CD14-positive monocyte (primary cell): ENCODE measurements around the gene TENM3. TPM values are rescaled to one million over a fixed set of nuclear protein-coding genes. Genes with fewer than 3 reads are reported as not detected.

Experiments used
- DNase-seq, 3 donors: peaks; one replicate each; pipeline ENCODE4 v3.0.0-alpha.2; 2011 to 2022
- H2AFZ ChIP-seq: 2 replicates; pipeline ENCODE4 v1.6.0; 2012; ENCODE audit warnings: mild to moderate bottlenecking, low read depth, low read length, inconsistent platforms; ENCODE audit not compliant: insufficient read depth, poor library complexity, severe bottlenecking
- H3K27ac ChIP-seq, 2 donors: 1 replicate in 1 of 2; 2 replicates in 1 of 2; pipeline ENCODE4 v1.5.1; 2012 to 2013; ENCODE audit warnings: low read length in 2 of 2, control low read depth in 1 of 2, inconsistent platforms in 1 of 2, low read depth in 1 of 2, mild to moderate bottlenecking in 1 of 2
- H3K27me3 ChIP-seq, 2 donors: one replicate each; pipeline versions ENCODE4 v1.6.0 to v1.6.1; 2011 to 2013; ENCODE audit warnings: low read length in 2 of 2; ENCODE audit not compliant: control insufficient read depth in 2 of 2, insufficient read depth in 2 of 2
- H3K36me3 ChIP-seq, 2 donors: replicated peaks in 1 of 2; 1 replicate in 1 of 2; 2 replicates in 1 of 2; pipeline versions ENCODE4 v1.5.1 to v1.6.1; 2012 to 2013; ENCODE audit warnings: low read length in 2 of 2, control low read depth in 1 of 2, inconsistent platforms in 1 of 2, mild to moderate bottlenecking in 1 of 2; ENCODE audit not compliant: insufficient read depth in 2 of 2, control insufficient read depth in 1 of 2
- H3K4me1 ChIP-seq, 2 donors: 1 replicate in 1 of 2; 2 replicates in 1 of 2; pipeline versions ENCODE4 v1.5.1 to v1.6.1; 2012 to 2013; ENCODE audit warnings: low read length in 2 of 2, control low read depth in 1 of 2, inconsistent platforms in 1 of 2, mild to moderate bottlenecking in 1 of 2, moderate library complexity in 1 of 2; ENCODE audit not compliant: insufficient read depth in 2 of 2, control insufficient read depth in 1 of 2
- H3K4me2 ChIP-seq: replicated peaks from 2 replicates; pipeline ENCODE3; 2012; ENCODE audit warnings: low read length, moderate library complexity, mild to moderate bottlenecking; ENCODE audit not compliant: poor library complexity, severe bottlenecking; ENCODE audit errors: extremely low read depth
- H3K4me3 ChIP-seq, 3 experiments: fragments of 200-600 bp in 1 of 3; sonication (generic) in 1 of 3; replicated peaks in 1 of 3; 1 replicate in 2 of 3; 2 replicates in 1 of 3; pipeline ENCODE4 v1.5.1; 2011 to 2013; ENCODE audit warnings: low read length in 3 of 3, mild to moderate bottlenecking in 3 of 3, control low read depth in 2 of 3, low read depth in 2 of 3, inconsistent platforms in 1 of 3, moderate library complexity in 1 of 3
- H3K79me2 ChIP-seq: 2 replicates; pipeline ENCODE4 v1.6.0; 2012; ENCODE audit warnings: mild to moderate bottlenecking, control low read depth, inconsistent platforms, low read length, moderate library complexity; ENCODE audit not compliant: insufficient read depth
- H3K9ac ChIP-seq: 2 replicates; pipeline ENCODE4 v1.6.0; 2017; ENCODE audit warnings: low read length, mild to moderate bottlenecking; ENCODE audit not compliant: insufficient read depth, poor library complexity, severe bottlenecking
- H3K9me3 ChIP-seq, 2 donors: replicated peaks in 1 of 2; 1 replicate in 1 of 2; 2 replicates in 1 of 2; pipeline versions ENCODE4 v1.5.1 to v1.6.1; 2012 to 2013; ENCODE audit warnings: low read length in 2 of 2, control low read depth in 1 of 2; ENCODE audit not compliant: control insufficient read depth in 1 of 2, insufficient read depth in 1 of 2
- H4K20me1 ChIP-seq: 2 replicates; pipeline ENCODE4 v1.6.0; 2012; ENCODE audit warnings: mild to moderate bottlenecking, low read length, control low read depth, moderate library complexity; ENCODE audit not compliant: insufficient read depth
- H3K27ac Mint-ChIP-seq, 7 donors: one replicate each; pipeline ENCODE4 v1.8.0; 2020; ENCODE audit warnings: mild to moderate bottlenecking in 7 of 7, mixed read lengths in 7 of 7, moderate library complexity in 6 of 7, inconsistent platforms in 2 of 7
- H3K27me3 Mint-ChIP-seq, 3 donors: one replicate each; pipeline ENCODE4 v1.8.0; 2021 to 2022; ENCODE audit warnings: low read depth in 3 of 3, mild to moderate bottlenecking in 3 of 3, mixed read lengths in 3 of 3, moderate library complexity in 3 of 3, inconsistent platforms in 1 of 3
- H3K36me3 Mint-ChIP-seq, 2 donors: one replicate each; pipeline ENCODE4 v1.8.0; 2020; ENCODE audit warnings: mixed read lengths in 2 of 2, inconsistent platforms in 1 of 2, mild to moderate bottlenecking in 1 of 2
- H3K4me1 Mint-ChIP-seq: one replicate; pipeline ENCODE4 v1.8.0; 2020; ENCODE audit warnings: mild to moderate bottlenecking, mixed read lengths
- H3K4me3 Mint-ChIP-seq, 2 donors: one replicate each; pipeline ENCODE4 v1.8.0; 2020; ENCODE audit warnings: mild to moderate bottlenecking in 2 of 2, mixed read lengths in 2 of 2, moderate library complexity in 1 of 2
- H3K9me3 Mint-ChIP-seq, 7 donors: one replicate each; pipeline ENCODE4 v1.8.0; 2020 to 2022; ENCODE audit warnings: mixed read lengths in 7 of 7, mild to moderate bottlenecking in 6 of 7, moderate library complexity in 6 of 7, inconsistent platforms in 2 of 7
- WGBS: methylation state at CpG from one replicate; pipeline ENCODE4 v1.1.5; 2013; ENCODE audit warnings: missing lambda C conversion rate; ENCODE audit not compliant: insufficient coverage; 5-methylcytosine and 5-hydroxymethylcytosine counted together
- intact Hi-C, 2 donors: fragments of 100-400 bp; cut with micrococcal nuclease; formaldehyde crosslinking; loops; one replicate each; pipeline versions ENCODE4 v1.15.0 to v1.15.1; 2023
- polyA plus RNA-seq, 3 donors: library from polyadenylated mRNA; depleted of rRNA in 1 of 3; unstranded in 2 of 3; stranded (reverse) in 1 of 3; fragments of 300-500 nt in 2 of 3; fragments of >200 nt in 1 of 3; fragmentation: Illumina TruSeq in 2 of 3; gene quantifications; 1 replicate in 2 of 3; 2 replicates in 1 of 3; pipeline ENCODE4 v1.2.3, GENCODE V29; 2012 to 2021
- TF ChIP-seq, protein P1 (sequence below): fragments of 200-600 bp; IDR thresholded peaks from one replicate; pipeline ENCODE4 v1.8.0; 2022; ENCODE audit warnings: antibody characterized with exemption, mild to moderate bottlenecking

The TENM3 gene
- polyA plus RNA-seq, 3 donors: not detected

GRCh38 chr4:182488896-182489295, 245.7 kb downstream of the TENM3 start:
- Mint-ChIP-seq H3K36me3 (no peaks in the 10 kb centered on the region), H3K27me3 (peaks cover 0 to 1% (median 0%) of the 10 kb centered on the region in 3 donors), H3K27ac (no peak overlapping the region), H3K4me1 (peaks cover 8% of the 10 kb centered on the region), H3K4me3 (no peak overlapping the region), H3K9me3 (peaks cover 0 to 8% (median 1%) of the 10 kb centered on the region in 7 donors)
- Histone ChIP-seq H3K4me2 (no peak overlapping the region), H3K4me3 (no peak overlapping the region), H3K27ac (no peak overlapping the region), H2AFZ (no peak overlapping the region), H3K27me3 (no peaks in the 10 kb centered on the region), H3K36me3 (no peaks in the 10 kb centered on the region), H3K9ac (no peak overlapping the region), H3K79me2 (no peaks in the 10 kb centered on the region), H3K4me1 (no peaks in the 10 kb centered on the region), H4K20me1 (no peaks in the 10 kb centered on the region), H3K9me3 (no peaks in the 10 kb centered on the region)
- intact Hi-C loops: loop anchor here in 1 of 2 donors (10.0 kb wide), 1 partner anchor 316 kb away; no protein-coding TSS in a partner anchor
- DNase-seq: no peak
- TF ChIP-seq, protein P1, sequence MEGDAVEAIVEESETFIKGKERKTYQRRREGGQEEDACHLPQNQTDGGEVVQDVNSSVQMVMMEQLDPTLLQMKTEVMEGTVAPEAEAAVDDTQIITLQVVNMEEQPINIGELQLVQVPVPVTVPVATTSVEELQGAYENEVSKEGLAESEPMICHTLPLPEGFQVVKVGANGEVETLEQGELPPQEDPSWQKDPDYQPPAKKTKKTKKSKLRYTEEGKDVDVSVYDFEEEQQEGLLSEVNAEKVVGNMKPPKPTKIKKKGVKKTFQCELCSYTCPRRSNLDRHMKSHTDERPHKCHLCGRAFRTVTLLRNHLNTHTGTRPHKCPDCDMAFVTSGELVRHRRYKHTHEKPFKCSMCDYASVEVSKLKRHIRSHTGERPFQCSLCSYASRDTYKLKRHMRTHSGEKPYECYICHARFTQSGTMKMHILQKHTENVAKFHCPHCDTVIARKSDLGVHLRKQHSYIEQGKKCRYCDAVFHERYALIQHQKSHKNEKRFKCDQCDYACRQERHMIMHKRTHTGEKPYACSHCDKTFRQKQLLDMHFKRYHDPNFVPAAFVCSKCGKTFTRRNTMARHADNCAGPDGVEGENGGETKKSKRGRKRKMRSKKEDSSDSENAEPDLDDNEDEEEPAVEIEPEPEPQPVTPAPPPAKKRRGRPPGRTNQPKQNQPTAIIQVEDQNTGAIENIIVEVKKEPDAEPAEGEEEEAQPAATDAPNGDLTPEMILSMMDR: no peak
- no CpG with 5 or more reads among the region's 2 CpGs for WGBS

DNA sequence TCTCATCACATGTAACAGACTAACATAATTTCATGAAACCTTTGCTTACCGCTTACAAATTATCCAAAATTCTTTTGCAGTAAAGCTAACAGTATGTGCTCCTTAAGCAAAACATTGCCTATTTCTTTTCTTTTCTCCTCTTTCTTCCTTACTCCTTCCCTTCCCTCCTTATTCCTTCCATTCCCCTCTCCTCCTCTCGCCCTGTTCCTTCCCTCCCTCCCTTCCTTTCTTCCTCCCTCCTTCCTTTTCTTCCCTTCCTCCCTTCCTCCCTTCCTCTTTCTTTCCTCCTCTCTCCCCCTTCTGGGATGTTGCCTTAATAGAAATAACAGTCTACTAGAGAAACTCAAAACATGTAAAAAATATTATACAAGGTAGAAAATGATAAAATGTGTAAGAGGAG, 246.4 kb downstream of the TENM3 start:
- Histone ChIP-seq H3K9ac (no peak overlapping the region), H3K27me3 (no peaks in the 10 kb centered on the region), H3K4me1 (no peaks in the 10 kb centered on the region), H3K27ac (no peak overlapping the region), H3K9me3 (no peaks in the 10 kb centered on the region), H2AFZ (no peak overlapping the region), H3K4me2 (no peak overlapping the region), H3K4me3 (no peak overlapping the region), H3K36me3 (no peaks in the 10 kb centered on the region), H4K20me1 (no peaks in the 10 kb centered on the region), H3K79me2 (no peaks in the 10 kb centered on the region)
- Mint-ChIP-seq H3K4me3 (no peak overlapping the region), H3K4me1 (peaks cover 8% of the 10 kb centered on the region), H3K9me3 (peaks cover 0 to 8% (median 1%) of the 10 kb centered on the region in 7 donors), H3K27ac (no peak overlapping the region), H3K36me3 (no peaks in the 10 kb centered on the region), H3K27me3 (peaks cover 0 to 1% (median 0%) of the 10 kb centered on the region in 3 donors)
- no peak for DNase-seq
- intact Hi-C loops: loop anchor here in 1 of 2 donors (10.0 kb wide), 1 partner anchor 315 kb away; no protein-coding TSS in a partner anchor
- 83% methylated on average over 2 of the region's 2 CpGs for WGBS
- TF ChIP-seq, protein P1: no peak
